ENCODE measurements around the gene MRPS31.

The MRPS31 gene

GRCh38 chr13:40776232-40776631 lies 5.2 kb upstream of the MRPS31 start:
- H3K36me3 ChIP-seq (ENCODE audit: insufficient read depth, low read depth, low read length) = no peaks in the 10 kb centered on the region
- H3K27me3 ChIP-seq (ENCODE audit: insufficient read depth, low read length) = no peaks in the 10 kb centered on the region
- no peaks in the 10 kb centered on the region for H3K9me3 ChIP-seq (ENCODE audit: insufficient read depth, low read depth, low read length)
- no peak overlapping the region for H3K9ac ChIP-seq (ENCODE audit: low read depth, low read length)
- H3K4me3 ChIP-seq (ENCODE audit: low read length) = no peak overlapping the region
- H3K27ac ChIP-seq (ENCODE audit: low read length) = no peak overlapping the region
- no peaks in the 10 kb centered on the region for H3K4me1 ChIP-seq (ENCODE audit: insufficient read depth, low read length)

DNA sequence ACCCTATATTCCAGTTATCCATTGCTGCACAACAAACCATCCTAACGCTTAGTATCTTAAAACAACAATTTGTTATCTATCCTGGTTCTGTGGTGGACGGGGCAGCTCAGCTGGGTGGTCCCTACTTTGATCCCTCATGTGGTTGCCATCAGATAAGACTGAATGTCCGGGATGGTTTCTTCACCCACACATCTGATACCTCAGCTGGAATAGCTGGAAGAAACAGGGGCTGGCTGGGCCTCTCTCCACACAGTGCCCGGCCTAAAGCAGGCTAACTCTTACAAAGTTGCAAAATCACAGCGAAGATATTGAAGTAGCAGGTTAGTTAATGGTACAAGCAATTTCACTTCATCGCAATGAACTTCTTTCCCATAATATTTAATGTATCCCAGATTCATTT lies 3.7 kb upstream of the MRPS31 start:
- Histone ChIP-seq H3K36me3 (ENCODE audit: insufficient read depth, low read depth, low read length) (no peaks in the 10 kb centered on the region), H3K27me3 (ENCODE audit: insufficient read depth, low read length) (no peaks in the 10 kb centered on the region), H3K4me1 (ENCODE audit: insufficient read depth, low read length) (peaks cover 5% of the 10 kb centered on the region; the same call in 1 of the 2 replicates), H3K9me3 (ENCODE audit: insufficient read depth, low read depth, low read length) (no peaks in the 10 kb centered on the region), H3K27ac (ENCODE audit: low read length) (no peak overlapping the region), H3K4me3 (ENCODE audit: low read length) (no peak overlapping the region), H3K9ac (ENCODE audit: low read depth, low read length) (no peak overlapping the region)

GRCh38 chr13:40772765-40773473 lies 1.9 kb upstream of the MRPS31 start:
- no peaks in the 10 kb centered on the region for H3K9me3 ChIP-seq (ENCODE audit: insufficient read depth, low read depth, low read length)
- no peaks in the 10 kb centered on the region for H3K36me3 ChIP-seq (ENCODE audit: insufficient read depth, low read depth, low read length)
- H3K4me3 ChIP-seq (ENCODE audit: low read length) = no peak overlapping the region
- no peak overlapping the region for H3K9ac ChIP-seq (ENCODE audit: low read depth, low read length)
- H3K27ac ChIP-seq (ENCODE audit: low read length) = no peak overlapping the region
- peaks cover 5% of the 10 kb centered on the region; the same call in 1 of the 2 replicates for H3K4me1 ChIP-seq (ENCODE audit: insufficient read depth, low read length)
- no peaks in the 10 kb centered on the region for H3K27me3 ChIP-seq (ENCODE audit: insufficient read depth, low read length)

- Histone ChIP-seq H3K27ac (ENCODE audit: low read length) (peak overlapping the region; percentile 95), H3K27me3 (ENCODE audit: insufficient read depth, low read length) (no peaks in the 10 kb centered on the region), H3K4me1 (ENCODE audit: insufficient read depth, low read length) (peaks cover 5% of the 10 kb centered on the region; the same call in 1 of the 2 replicates), H3K9ac (ENCODE audit: low read depth, low read length) (peak overlapping the region; percentile 99), H3K36me3 (ENCODE audit: insufficient read depth, low read depth, low read length) (peaks cover 9% of the 10 kb centered on the region), H3K4me3 (ENCODE audit: low read length) (peak overlapping the region; percentile 100), H3K9me3 (ENCODE audit: insufficient read depth, low read depth, low read length) (no peaks in the 10 kb centered on the region)
Measured at GRCh38 chr13:40770609-40770933, 419 bp downstream of the MRPS31 start.

GRCh38 chr13:40769970-40770369 lies 1.0 kb downstream of the MRPS31 start:
- Histone ChIP-seq H3K9ac (ENCODE audit: low read depth, low read length) (peak overlapping the region; percentile 99; the same call in 1 of the 2 replicates), H3K27ac (ENCODE audit: low read length) (no peak overlapping the region)

GRCh38 chr13:40765602-40766001 lies 5.4 kb downstream of the MRPS31 start:
- Histone ChIP-seq H3K4me3 (ENCODE audit: low read length) (no peak overlapping the region), H3K27ac (ENCODE audit: low read length) (no peak overlapping the region), H3K4me1 (ENCODE audit: insufficient read depth, low read length) (peaks cover 5% of the 10 kb centered on the region; the same call in 1 of the 2 replicates), H3K27me3 (ENCODE audit: insufficient read depth, low read length) (no peaks in the 10 kb centered on the region), H3K9me3 (ENCODE audit: insufficient read depth, low read depth, low read length) (no peaks in the 10 kb centered on the region), H3K9ac (ENCODE audit: low read depth, low read length) (no peak overlapping the region), H3K36me3 (ENCODE audit: insufficient read depth, low read depth, low read length) (peaks cover 27% of the 10 kb centered on the region)

More at GRCh38 chr13:40769970-40770369, 1.0 kb downstream of the MRPS31 start:
- H3K4me3 ChIP-seq (ENCODE audit: low read length) = peak overlapping the region; percentile 100
- H3K9me3 ChIP-seq (ENCODE audit: insufficient read depth, low read depth, low read length) = no peaks in the 10 kb centered on the region
- H3K27me3 ChIP-seq (ENCODE audit: insufficient read depth, low read length) = no peaks in the 10 kb centered on the region
- peaks cover 5% of the 10 kb centered on the region; the same call in 1 of the 2 replicates for H3K4me1 ChIP-seq (ENCODE audit: insufficient read depth, low read length)
- H3K36me3 ChIP-seq (ENCODE audit: insufficient read depth, low read depth, low read length) = peaks cover 12% of the 10 kb centered on the region

- no peaks in the 10 kb centered on the region for H3K9me3 ChIP-seq (ENCODE audit: insufficient read depth, low read depth, low read length)
- no peaks in the 10 kb centered on the region for H3K27me3 ChIP-seq (ENCODE audit: insufficient read depth, low read length)
- H3K27ac ChIP-seq (ENCODE audit: low read length) = no peak overlapping the region
- no peak overlapping the region for H3K4me3 ChIP-seq (ENCODE audit: low read length)
- H3K9ac ChIP-seq (ENCODE audit: low read depth, low read length) = no peak overlapping the region
- no peaks in the 10 kb centered on the region for H3K4me1 ChIP-seq (ENCODE audit: insufficient read depth, low read length)
- H3K36me3 ChIP-seq (ENCODE audit: insufficient read depth, low read depth, low read length) = peaks cover 30% of the 10 kb centered on the region
Measured at GRCh38 chr13:40764587-40765403, 6.2 kb downstream of the MRPS31 start.

DNA sequence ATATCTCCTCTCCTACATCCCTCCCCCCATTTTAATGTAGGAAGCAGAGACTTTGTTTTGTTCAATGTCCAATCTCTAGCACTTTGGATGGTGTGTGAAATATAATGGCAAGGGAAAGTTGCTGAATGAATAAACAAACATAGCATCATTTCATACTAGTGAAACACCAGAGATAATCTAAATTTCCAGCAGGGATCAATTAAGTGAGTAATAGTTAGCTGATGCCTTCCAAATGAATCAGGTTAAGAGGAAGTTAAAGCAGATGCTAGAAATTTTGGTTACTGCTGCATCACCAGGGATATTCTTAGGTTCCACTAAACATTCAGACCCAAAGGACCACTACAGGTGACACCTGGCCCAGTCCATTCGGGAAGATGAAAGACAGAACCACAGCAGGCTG lies 8.1 kb downstream of the MRPS31 start:
- Histone ChIP-seq H3K9me3 (ENCODE audit: insufficient read depth, low read depth, low read length) (no peaks in the 10 kb centered on the region), H3K4me3 (ENCODE audit: low read length) (no peak overlapping the region), H3K4me1 (ENCODE audit: insufficient read depth, low read length) (no peaks in the 10 kb centered on the region), H3K27me3 (ENCODE audit: insufficient read depth, low read length) (no peaks in the 10 kb centered on the region), H3K36me3 (ENCODE audit: insufficient read depth, low read depth, low read length) (peaks cover 40% of the 10 kb centered on the region), H3K9ac (ENCODE audit: low read depth, low read length) (no peak overlapping the region), H3K27ac (ENCODE audit: low read length) (no peak overlapping the region)

DNA sequence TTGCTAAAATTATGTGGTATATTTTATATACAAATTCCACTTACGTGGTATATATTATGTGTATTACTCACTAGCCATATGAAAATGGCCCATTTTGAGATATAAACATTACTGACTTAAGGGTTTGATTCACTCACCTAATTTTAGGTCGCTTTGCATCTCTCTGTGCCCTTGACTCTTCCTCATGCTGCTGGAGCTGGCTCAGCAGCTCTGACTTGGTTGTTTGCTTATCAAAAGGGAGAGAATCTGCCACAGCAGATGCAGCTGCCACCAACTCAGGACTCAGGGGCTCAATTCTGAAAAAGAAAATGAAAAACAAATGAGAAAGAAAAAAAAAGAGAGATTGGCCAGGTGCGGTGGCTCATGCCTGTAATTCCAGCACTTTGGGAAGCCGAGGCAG lies 12.2 kb downstream of the MRPS31 start:
- Histone ChIP-seq H3K27ac (ENCODE audit: low read length) (no peak overlapping the region), H3K4me3 (ENCODE audit: low read length) (no peak overlapping the region), H3K9ac (ENCODE audit: low read depth, low read length) (no peak overlapping the region), H3K4me1 (ENCODE audit: insufficient read depth, low read length) (no peaks in the 10 kb centered on the region), H3K27me3 (ENCODE audit: insufficient read depth, low read length) (no peaks in the 10 kb centered on the region), H3K9me3 (ENCODE audit: insufficient read depth, low read depth, low read length) (no peaks in the 10 kb centered on the region), H3K36me3 (ENCODE audit: insufficient read depth, low read depth, low read length) (peaks cover 44% of the 10 kb centered on the region)

DNA sequence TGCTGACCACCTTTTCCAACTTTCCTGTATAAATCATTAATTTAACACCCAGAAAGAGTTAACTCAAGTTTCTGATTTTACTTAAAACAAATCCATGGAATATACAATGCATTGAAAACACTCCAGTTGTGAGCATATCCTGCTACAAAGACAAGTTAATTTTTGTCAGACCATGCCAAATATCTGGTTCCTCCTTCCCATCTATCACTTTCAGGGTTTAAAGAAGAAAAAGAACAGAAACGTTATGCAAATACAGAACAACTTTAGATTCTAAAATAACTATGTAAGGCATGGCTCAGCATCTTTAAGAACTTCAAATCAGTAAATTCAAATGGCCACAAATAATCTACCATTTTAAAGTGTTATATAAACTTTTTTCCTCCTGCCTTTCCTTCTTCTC lies 14.9 kb downstream of the MRPS31 start:
- H3K9me3 ChIP-seq (ENCODE audit: insufficient read depth, low read depth, low read length) = no peaks in the 10 kb centered on the region
- no peaks in the 10 kb centered on the region for H3K27me3 ChIP-seq (ENCODE audit: insufficient read depth, low read length)
- peaks cover 52% of the 10 kb centered on the region for H3K36me3 ChIP-seq (ENCODE audit: insufficient read depth, low read depth, low read length)
- no peak overlapping the region for H3K9ac ChIP-seq (ENCODE audit: low read depth, low read length)
- no peaks in the 10 kb centered on the region for H3K4me1 ChIP-seq (ENCODE audit: insufficient read depth, low read length)
- no peak overlapping the region for H3K27ac ChIP-seq (ENCODE audit: low read length)
- H3K4me3 ChIP-seq (ENCODE audit: low read length) = no peak overlapping the region

DNA sequence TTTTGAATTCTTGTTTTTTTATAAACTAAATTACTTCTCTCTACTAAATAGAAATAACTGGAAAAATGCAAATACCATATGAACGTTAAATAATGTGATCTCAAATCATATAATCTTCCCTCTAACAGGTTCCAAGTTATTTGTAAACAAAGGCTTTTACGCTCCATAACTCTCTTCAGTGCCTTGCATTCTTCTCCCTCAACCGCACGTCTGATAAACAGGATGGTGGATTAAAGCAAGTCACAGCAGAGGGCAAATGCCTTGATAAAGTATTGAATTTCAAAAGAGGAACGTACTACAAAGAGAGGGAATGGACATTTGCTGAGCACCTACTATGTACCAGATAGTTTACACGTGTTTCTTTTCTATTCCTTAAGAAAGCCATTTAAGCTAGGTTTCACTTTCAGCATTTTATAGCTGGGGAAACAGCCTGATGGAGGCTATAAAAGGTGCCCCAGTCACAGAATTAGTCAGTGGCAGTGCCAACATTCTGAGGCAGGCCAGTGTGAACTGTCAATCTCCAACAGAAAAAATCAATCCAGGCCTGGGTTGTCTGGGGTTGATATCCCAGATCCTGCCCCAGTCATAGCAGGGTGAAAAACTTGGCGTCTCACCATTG lies 15.8 kb downstream of the MRPS31 start:
- Histone ChIP-seq H3K27me3 (ENCODE audit: insufficient read depth, low read length) (no peaks in the 10 kb centered on the region), H3K36me3 (ENCODE audit: insufficient read depth, low read depth, low read length) (peaks cover 51% of the 10 kb centered on the region), H3K4me3 (ENCODE audit: low read length) (no peak overlapping the region), H3K9me3 (ENCODE audit: insufficient read depth, low read depth, low read length) (no peaks in the 10 kb centered on the region), H3K27ac (ENCODE audit: low read length) (no peak overlapping the region), H3K9ac (ENCODE audit: low read depth, low read length) (no peak overlapping the region), H3K4me1 (ENCODE audit: insufficient read depth, low read length) (no peaks in the 10 kb centered on the region)
